Stimulated activated CD8-positive, alpha-beta memory T cell treated with anti-CD3 and anti-CD28 coated beads, Interleukin-7, amount 100 ng/mL, for 4 hours (primary cell): Measurements from ENCODE around the gene C6orf141.
"Not testable (repeated sequence)": the region's sequence is repeated elsewhere in the genome, so short reads cannot be mapped to it uniquely, and the experiment has no call there.

Experiments
- DNase-seq, 2 donors: peaks; one replicate each; pipeline ENCODE4 v3.0.0-alpha.2; 2020; ENCODE audit warnings: low read depth in 2 of 2

C6orf141 gene

GRCh38 chr6:49570474-49571079, 20.1 kb downstream of the C6orf141 start:
- no peak for DNase-seq

- DNase-seq: no peak
Observed at GRCh38 chr6:49576618-49577017, 26.1 kb downstream of the C6orf141 start.

GRCh38 chr6:49579649-49580048, 29.2 kb downstream of the C6orf141 start:
- no peak for DNase-seq

- DNase-seq: no peak
Observed at GRCh38 chr6:49582529-49582928, 32.1 kb downstream of the C6orf141 start.

- not testable (repeated sequence) for DNase-seq
Observed at GRCh38 chr6:49587262-49587661, 36.8 kb downstream of the C6orf141 start.
